SK-N-SH treated with all-trans-retinoic acid at 6 μM for 48 hours (cell line): Measurements from ENCODE around the gene CDH4.

Source experiments
- ATAC-seq: fragments of 200-7000 bp; cut with Tn5 transposase; 3 replicates; pipeline ENCODE4 v1.9.1; 2020; ENCODE audit warnings: mild to moderate bottlenecking, moderate library complexity
- ARNTL ChIP-seq: fragments of 450-650 bp; formaldehyde crosslinking; IDR thresholded peaks from 2 replicates; pipeline ENCODE4 v1.5.0; 2020; ENCODE audit warnings: low read depth, mild to moderate bottlenecking, moderate library complexity, borderline replicate concordance
- BACH2 ChIP-seq: fragments of 250-450 bp; sonication (Bioruptor Pico); IDR thresholded peaks from 2 replicates; pipeline ENCODE4 v1.9.0; 2021; ENCODE audit warnings: mild to moderate bottlenecking, borderline replicate concordance
- CREB5 ChIP-seq: fragments of 250-450 bp; sonication (Bioruptor Pico); IDR thresholded peaks from 2 replicates; pipeline ENCODE4 v1.5.1; 2020; ENCODE audit warnings: low read depth, mild to moderate bottlenecking, moderate library complexity
- CSDC2 ChIP-seq: fragments of 250-450 bp; sonication (Bioruptor Pico); IDR thresholded peaks from 2 replicates; pipeline ENCODE4 v1.5.0; 2020; ENCODE audit warnings: mild to moderate bottlenecking, moderate library complexity
- CSRNP3 ChIP-seq: fragments of 250-450 bp; sonication (Bioruptor Pico); IDR thresholded peaks from 2 replicates; pipeline ENCODE4 v1.5.1; 2021; ENCODE audit warnings: mild to moderate bottlenecking, moderate library complexity
- ESRRG ChIP-seq: fragments of 250-450 bp; sonication (Bioruptor Pico); IDR thresholded peaks from 2 replicates; pipeline ENCODE4 v1.6.1; 2021; ENCODE audit warnings: mild to moderate bottlenecking
- GLIS3 ChIP-seq: fragments of 250-450 bp; sonication (Bioruptor Pico); IDR thresholded peaks from 2 replicates; pipeline ENCODE4 v1.5.0; 2020; ENCODE audit warnings: mild to moderate bottlenecking, moderate library complexity
- ISL1 ChIP-seq: fragments of 250-450 bp; sonication (Bioruptor Pico); IDR thresholded peaks from 2 replicates; pipeline ENCODE4 v2.1.2; 2022; ENCODE audit warnings: mild to moderate bottlenecking, moderate library complexity
- OSR1 ChIP-seq: fragments of 250-450 bp; sonication (Bioruptor Pico); IDR thresholded peaks from 2 replicates; pipeline ENCODE4 v1.8.0; 2022; ENCODE audit warnings: moderate library complexity, mild to moderate bottlenecking, inconsistent platforms
- PATZ1 ChIP-seq: fragments of 250-450 bp; sonication (Bioruptor Pico); IDR thresholded peaks from 2 replicates; pipeline ENCODE4 v1.8.0; 2020; ENCODE audit warnings: mild to moderate bottlenecking, moderate library complexity, borderline replicate concordance
- POU6F1 ChIP-seq: fragments of 250-450 bp; sonication (Bioruptor Pico); IDR thresholded peaks from 2 replicates; pipeline ENCODE4 v1.8.0; 2021; ENCODE audit warnings: low read depth, mild to moderate bottlenecking, moderate library complexity, borderline replicate concordance
- PPARA ChIP-seq: fragments of 250-450 bp; sonication (Bioruptor Pico); IDR thresholded peaks from 2 replicates; pipeline ENCODE4 v1.5.0; 2020; ENCODE audit warnings: mild to moderate bottlenecking, borderline replicate concordance
- RARB ChIP-seq: fragments of 250-450 bp; sonication (Bioruptor Pico); IDR thresholded peaks from 2 replicates; pipeline ENCODE4 v1.8.0; 2021; ENCODE audit warnings: mild to moderate bottlenecking, moderate library complexity
- SNAI2 ChIP-seq: fragments of 250-450 bp; sonication (Bioruptor Pico); IDR thresholded peaks from 2 replicates; pipeline ENCODE4 v1.5.0; 2020; ENCODE audit warnings: mild to moderate bottlenecking, moderate library complexity
- TCF4 ChIP-seq: fragments of 250-450 bp; sonication (Bioruptor Pico); IDR thresholded peaks from 2 replicates; pipeline ENCODE4 v1.8.0; 2021; ENCODE audit warnings: mild to moderate bottlenecking, moderate library complexity, borderline replicate concordance
- TOX ChIP-seq: fragments of 250-450 bp; sonication (Bioruptor Pico); IDR thresholded peaks from 2 replicates; pipeline ENCODE4 v1.8.0; 2021; ENCODE audit warnings: mild to moderate bottlenecking, moderate library complexity, borderline replicate concordance
- TSHZ2 ChIP-seq: fragments of 250-450 bp; sonication (Bioruptor Pico); IDR thresholded peaks from 2 replicates; pipeline ENCODE4 v1.5.0; 2020; ENCODE audit warnings: mild to moderate bottlenecking, moderate library complexity
- ZC3H10 ChIP-seq: fragments of 250-450 bp; sonication (Bioruptor Pico); IDR thresholded peaks from 2 replicates; pipeline ENCODE4 v1.5.1; 2021; ENCODE audit warnings: mild to moderate bottlenecking, moderate library complexity
- ZFP3 ChIP-seq: fragments of 250-450 bp; sonication (Bioruptor Pico); IDR thresholded peaks from 2 replicates; pipeline ENCODE4 v1.5.0; 2020; ENCODE audit warnings: mild to moderate bottlenecking, moderate library complexity
- ZFP30 ChIP-seq: fragments of 450-650 bp; formaldehyde crosslinking; IDR thresholded peaks from 2 replicates; pipeline ENCODE4 v1.5.0; 2022; ENCODE audit warnings: mild to moderate bottlenecking, moderate library complexity
- ZNF565 ChIP-seq: fragments of 450-650 bp; formaldehyde crosslinking; conservative IDR thresholded peaks from 2 replicates; pipeline ENCODE4 v1.5.0; 2020; ENCODE audit warnings: low read depth, mild to moderate bottlenecking, moderate library complexity
- ZNF70 ChIP-seq: fragments of 450-650 bp; formaldehyde crosslinking; IDR thresholded peaks from 2 replicates; pipeline ENCODE4 v1.5.0; 2020; ENCODE audit warnings: mild to moderate bottlenecking, moderate library complexity
- ZNF8 ChIP-seq: fragments of 450-650 bp; formaldehyde crosslinking; IDR thresholded peaks from 2 replicates; pipeline ENCODE4 v1.5.0; 2020; ENCODE audit warnings: mild to moderate bottlenecking, moderate library complexity

The CDH4 gene

GRCh38 chr20:61332016-61332975, 80.2 kb downstream of the CDH4 start:
- TF ChIP-seq CSRNP3 (CRISPR knock-in tag): no peak
- TF ChIP-seq TCF4 (CRISPR knock-in tag): no peak
- no peak for TF ChIP-seq PPARA (CRISPR knock-in tag)
- TF ChIP-seq OSR1 (CRISPR knock-in tag): no peak
- no peak for TF ChIP-seq ESRRG
- no peak for TF ChIP-seq RARB (CRISPR knock-in tag)
- no peak for TF ChIP-seq BACH2 (CRISPR knock-in tag)
- no peak for TF ChIP-seq CREB5
- TF ChIP-seq GLIS3 (CRISPR knock-in tag): no peak
- TF ChIP-seq ARNTL (CRISPR knock-in tag): no peak
- no peak for TF ChIP-seq SNAI2 (CRISPR knock-in tag)
- TF ChIP-seq ZNF565: no peak
- TF ChIP-seq TSHZ2: no peak
- TF ChIP-seq ZNF70 (CRISPR knock-in tag): no peak
- TF ChIP-seq TOX (CRISPR knock-in tag): no peak
- TF ChIP-seq ZNF8 (CRISPR knock-in tag): no peak
- TF ChIP-seq PATZ1 (CRISPR knock-in tag): no peak
- TF ChIP-seq ZC3H10: no peak
- TF ChIP-seq ISL1 (CRISPR knock-in tag): no peak
- no peak for TF ChIP-seq CSDC2 (CRISPR knock-in tag)

GRCh38 chr20:61333484-61334108, 81.5 kb downstream of the CDH4 start:
- ATAC-seq: no peak
- TF ChIP-seq ZFP3 (CRISPR knock-in tag) (no peak), ZFP30 (CRISPR knock-in tag) (no peak), POU6F1 (CRISPR knock-in tag) (no peak)
- TF ChIP-seq, all 23 proteins: peak for 0

More at GRCh38 chr20:61332016-61332975, 80.2 kb downstream of the CDH4 start:
- no peak for ATAC-seq
